HEK293 (cell line): ENCODE results near the gene RAMAC.

ENCODE experiments used
- CTCF ChIA-PET: fragments of 350-600 bp; formaldehyde crosslinking; extraction: SDS; loops from one replicate; lab custom pipeline; 2021; ENCODE audit warnings: antibody characterized with exemption; lab: Yijun Ruan, JAX
- POLR2A ChIA-PET: fragments of 300-600 bp; formaldehyde crosslinking; extraction: SDS; loops from one replicate; lab custom pipeline; 2020; ENCODE audit warnings: antibody characterized with exemption, inconsistent platforms; lab: Yijun Ruan, JAX
- H3K27ac ChIP-seq: fragments of 200-500 bp; sonication (Bioruptor generic); 2 replicates; pipeline ENCODE4 v1.5.1; 2014; ENCODE audit warnings: low read depth, low read length, control low read depth, inconsistent platforms; ENCODE audit errors: extremely low read depth
- H3K36me3 ChIP-seq, 2 experiments: fragments of 200-500 bp in 1 of 2; sonication (Bioruptor generic) in 1 of 2; 1 replicate in 1 of 2; 2 replicates in 1 of 2; pipeline ENCODE4 v1.5.1; 2014 to 2017; ENCODE audit warnings: inconsistent platforms in 2 of 2, low read length in 2 of 2; ENCODE audit not compliant: control insufficient read depth in 2 of 2, insufficient read depth in 1 of 2
- H3K4me1 ChIP-seq: fragments of 200-500 bp; sonication (Bioruptor generic); 2 replicates; pipeline ENCODE4 v1.5.1; 2014; ENCODE audit warnings: mild to moderate bottlenecking, low read length, inconsistent platforms; ENCODE audit not compliant: control insufficient read depth, insufficient read depth
- H3K4me3 ChIP-seq: 2 replicates; pipeline ENCODE4 v1.5.1; 2011; ENCODE audit warnings: low read depth, mild to moderate bottlenecking, control low read depth, low read length, moderate library complexity
- H3K9me3 ChIP-seq: fragments of 200-500 bp; sonication (Bioruptor generic); 2 replicates; pipeline ENCODE4 v1.5.1; 2014; ENCODE audit warnings: low read depth, low read length, inconsistent platforms; ENCODE audit not compliant: control insufficient read depth, insufficient read depth
- EGR2 ChIP-seq: fragments of 450-650 bp; formaldehyde crosslinking; IDR thresholded peaks from 2 replicates; pipeline ENCODE4 v1.5.1; 2016; ENCODE audit warnings: low read depth, missing biosample characterization, missing genetic modification characterization
- PRDM1 ChIP-seq: fragments of 450-650 bp; formaldehyde crosslinking; IDR thresholded peaks from 2 replicates; pipeline ENCODE4; 2016; ENCODE audit warnings: missing biosample characterization, missing genetic modification characterization
- SCRT2 ChIP-seq: fragments of 450-650 bp; formaldehyde crosslinking; IDR thresholded peaks from 2 replicates; pipeline ENCODE4 v1.5.1; 2016; ENCODE audit warnings: missing biosample characterization, missing genetic modification characterization
- SETDB1 ChIP-seq: IDR thresholded peaks from one replicate; pipeline ENCODE4 v1.6.1; 2017; ENCODE audit warnings: mild to moderate bottlenecking, low read length, moderate library complexity, mixed read lengths; ENCODE audit not compliant: insufficient read length
- SP7 ChIP-seq: fragments of 450-650 bp; formaldehyde crosslinking; IDR thresholded peaks from 2 replicates; pipeline ENCODE4 v1.5.1; 2016; ENCODE audit warnings: missing biosample characterization, missing genetic modification characterization
- ZFP3 ChIP-seq: fragments of 450-650 bp; formaldehyde crosslinking; IDR thresholded peaks from 2 replicates; pipeline ENCODE4 v1.5.1; 2016; ENCODE audit warnings: low read depth, missing biosample characterization, missing genetic modification characterization
- ZNF169 ChIP-seq: fragments of 450-650 bp; formaldehyde crosslinking; IDR thresholded peaks from 2 replicates; pipeline ENCODE4 v1.5.1; 2016; ENCODE audit warnings: missing biosample characterization, missing genetic modification characterization
- ZNF391 ChIP-seq: fragments of 450-650 bp; formaldehyde crosslinking; IDR thresholded peaks from 2 replicates; pipeline ENCODE4 v1.5.1; 2016; ENCODE audit warnings: low read depth, missing biosample characterization, missing genetic modification characterization, borderline replicate concordance
- ZNF416 ChIP-seq: fragments of 450-650 bp; formaldehyde crosslinking; IDR thresholded peaks from 2 replicates; pipeline ENCODE4 v1.5.1; 2016; ENCODE audit warnings: missing biosample characterization, missing genetic modification characterization
- ZNF510 ChIP-seq: fragments of 450-650 bp; formaldehyde crosslinking; IDR thresholded peaks from 2 replicates; pipeline ENCODE4 v1.5.1; 2018; ENCODE audit warnings: mild to moderate bottlenecking, missing genetic modification characterization, missing biosample characterization; ENCODE audit not compliant: insufficient replicate concordance
- ZNF561 ChIP-seq: fragments of 450-650 bp; IDR thresholded peaks from 2 replicates; pipeline ENCODE4 v1.5.1; 2018; ENCODE audit warnings: missing biosample characterization, missing genetic modification characterization, borderline replicate concordance
- ZNF707 ChIP-seq: fragments of 450-650 bp; formaldehyde crosslinking; IDR thresholded peaks from 2 replicates; pipeline ENCODE4 v1.5.1; 2016; ENCODE audit warnings: missing biosample characterization, missing genetic modification characterization
- ZNF776 ChIP-seq: fragments of 450-650 bp; formaldehyde crosslinking; IDR thresholded peaks from 2 replicates; pipeline ENCODE4 v1.5.0; 2017; ENCODE audit warnings: missing biosample characterization, missing genetic modification characterization, borderline replicate concordance
- ZNF792 ChIP-seq: fragments of 450-650 bp; formaldehyde crosslinking; IDR thresholded peaks from 2 replicates; pipeline ENCODE4 v1.5.1; 2016; ENCODE audit warnings: missing biosample characterization, missing genetic modification characterization
- ZNF843 ChIP-seq: fragments of 450-650 bp; formaldehyde crosslinking; IDR thresholded peaks from 2 replicates; pipeline ENCODE4 v1.5.1; 2016; ENCODE audit warnings: missing biosample characterization, missing genetic modification characterization
- TF ChIP-seq, protein P1 (sequence below): fragments of 450-650 bp; formaldehyde crosslinking; IDR thresholded peaks from 2 replicates; pipeline ENCODE4; 2016; ENCODE audit warnings: missing biosample characterization, missing genetic modification characterization
- TF ChIP-seq, protein P2 (sequence below): fragments of 450-650 bp; formaldehyde crosslinking; IDR thresholded peaks from 2 replicates; pipeline ENCODE4 v1.5.1; 2016; ENCODE audit warnings: missing biosample characterization, missing genetic modification characterization
- TF ChIP-seq, protein P3 (sequence below): fragments of 450-650 bp; formaldehyde crosslinking; IDR thresholded peaks from 2 replicates; pipeline ENCODE4 v1.5.1; 2016; ENCODE audit warnings: missing biosample characterization, missing genetic modification characterization
- TF ChIP-seq, protein P4 (sequence below): fragments of 450-650 bp; formaldehyde crosslinking; IDR thresholded peaks from 2 replicates; pipeline ENCODE4 v1.5.1; 2016; ENCODE audit warnings: missing biosample characterization, missing genetic modification characterization
- TF ChIP-seq, protein P5 (sequence below): fragments of 450-650 bp; formaldehyde crosslinking; IDR thresholded peaks from 2 replicates; pipeline ENCODE4 v1.5.1; 2016; ENCODE audit warnings: missing biosample characterization, missing genetic modification characterization, borderline replicate concordance

Gene RAMAC

DNA sequence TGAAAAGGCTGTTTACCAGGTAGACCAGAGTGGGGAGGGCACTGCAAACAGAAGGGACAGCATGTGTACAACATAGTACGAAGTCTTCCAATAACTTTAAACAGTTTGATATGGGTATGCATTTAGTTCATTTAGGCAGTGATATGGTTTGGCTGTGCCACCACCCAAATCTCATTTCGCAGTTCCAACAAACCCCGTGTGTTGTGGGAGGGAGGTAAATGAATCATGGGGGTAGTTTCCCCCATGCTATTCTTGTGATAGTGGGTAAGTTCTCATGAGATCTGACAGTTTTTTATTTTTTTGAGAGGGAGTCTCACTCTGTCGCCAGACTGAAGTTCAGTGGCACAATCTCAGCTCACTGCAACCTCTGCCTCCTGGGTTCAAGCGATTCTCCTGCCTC, 7.6 kb upstream of the RAMAC start:
- Histone ChIP-seq H3K4me1 (no peaks in the 10 kb centered on the region), H3K27ac (no peak overlapping the region), H3K4me3 (no peak overlapping the region), H3K36me3 (peaks cover 0 to 4% of the 10 kb centered on the region in 2 experiments; a peak in 2 of 3 replicates), H3K9me3 (no peaks in the 10 kb centered on the region)
- CTCF ChIA-PET, result no interaction called here
- TF ChIP-seq, protein P1, sequence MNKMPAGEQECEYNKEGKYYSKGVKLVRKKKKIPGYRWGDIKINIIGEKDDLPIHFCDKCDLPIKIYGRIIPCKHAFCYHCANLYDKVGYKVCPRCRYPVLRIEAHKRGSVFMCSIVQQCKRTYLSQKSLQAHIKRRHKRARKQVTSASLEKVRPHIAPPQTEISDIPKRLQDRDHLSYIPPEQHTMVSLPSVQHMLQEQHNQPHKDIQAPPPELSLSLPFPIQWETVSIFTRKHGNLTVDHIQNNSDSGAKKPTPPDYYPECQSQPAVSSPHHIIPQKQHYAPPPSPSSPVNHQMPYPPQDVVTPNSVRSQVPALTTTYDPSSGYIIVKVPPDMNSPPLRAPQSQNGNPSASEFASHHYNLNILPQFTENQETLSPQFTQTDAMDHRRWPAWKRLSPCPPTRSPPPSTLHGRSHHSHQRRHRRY (tag by site-specific recombination), result no peak
- no peak for TF ChIP-seq ZNF843 (tag by site-specific recombination)
- no peak for TF ChIP-seq SETDB1
- TF ChIP-seq, protein P2, sequence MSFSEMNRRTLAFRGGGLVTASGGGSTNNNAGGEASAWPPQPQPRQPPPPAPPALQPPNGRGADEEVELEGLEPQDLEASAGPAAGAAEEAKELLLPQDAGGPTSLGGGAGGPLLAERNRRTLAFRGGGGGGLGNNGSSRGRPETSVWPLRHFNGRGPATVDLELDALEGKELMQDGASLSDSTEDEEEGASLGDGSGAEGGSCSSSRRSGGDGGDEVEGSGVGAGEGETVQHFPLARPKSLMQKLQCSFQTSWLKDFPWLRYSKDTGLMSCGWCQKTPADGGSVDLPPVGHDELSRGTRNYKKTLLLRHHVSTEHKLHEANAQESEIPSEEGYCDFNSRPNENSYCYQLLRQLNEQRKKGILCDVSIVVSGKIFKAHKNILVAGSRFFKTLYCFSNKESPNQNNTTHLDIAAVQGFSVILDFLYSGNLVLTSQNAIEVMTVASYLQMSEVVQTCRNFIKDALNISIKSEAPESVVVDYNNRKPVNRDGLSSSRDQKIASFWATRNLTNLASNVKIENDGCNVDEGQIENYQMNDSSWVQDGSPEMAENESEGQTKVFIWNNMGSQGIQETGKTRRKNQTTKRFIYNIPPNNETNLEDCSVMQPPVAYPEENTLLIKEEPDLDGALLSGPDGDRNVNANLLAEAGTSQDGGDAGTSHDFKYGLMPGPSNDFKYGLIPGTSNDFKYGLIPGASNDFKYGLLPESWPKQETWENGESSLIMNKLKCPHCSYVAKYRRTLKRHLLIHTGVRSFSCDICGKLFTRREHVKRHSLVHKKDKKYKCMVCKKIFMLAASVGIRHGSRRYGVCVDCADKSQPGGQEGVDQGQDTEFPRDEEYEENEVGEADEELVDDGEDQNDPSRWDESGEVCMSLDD, result no peak
- POLR2A ChIA-PET, result no interaction called here

DNA sequence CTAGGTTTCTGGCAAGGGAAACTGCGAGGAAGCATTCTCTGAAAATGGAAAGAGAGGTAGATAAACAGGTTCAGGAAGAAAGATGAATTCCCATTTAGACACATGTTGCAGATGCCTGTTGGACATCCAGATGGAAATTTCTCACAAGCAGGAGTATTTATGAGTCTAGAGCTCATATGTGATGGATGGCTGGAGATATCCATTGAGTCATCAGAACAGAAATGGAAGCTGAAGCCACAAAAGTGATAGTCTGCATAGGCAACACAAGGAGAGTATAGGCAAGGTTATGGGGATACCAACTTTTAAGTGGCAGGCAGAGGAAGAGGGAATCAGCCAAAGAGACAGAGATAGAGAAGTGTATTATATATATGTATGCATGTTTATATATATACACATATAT, 6.3 kb upstream of the RAMAC start:
- Histone ChIP-seq H3K36me3 (peaks cover 0 to 4% of the 10 kb centered on the region in 2 experiments; a peak in 2 of 3 replicates), H3K4me3 (no peak overlapping the region), H3K9me3 (no peaks in the 10 kb centered on the region), H3K4me1 (no peaks in the 10 kb centered on the region), H3K27ac (no peak overlapping the region)
- CTCF ChIA-PET, result interaction anchor here (0.8 kb wide), 1 partner anchor 8 kb away, joined by 4 read pairs; no protein-coding TSS in a partner anchor
- POLR2A ChIA-PET, result no interaction called here
- peak; percentile 80 for TF ChIP-seq SCRT2
- TF ChIP-seq PRDM1 (tag by site-specific recombination), result peak; percentile 37
- no peak for TF ChIP-seq SP7 (tag by site-specific recombination)

DNA sequence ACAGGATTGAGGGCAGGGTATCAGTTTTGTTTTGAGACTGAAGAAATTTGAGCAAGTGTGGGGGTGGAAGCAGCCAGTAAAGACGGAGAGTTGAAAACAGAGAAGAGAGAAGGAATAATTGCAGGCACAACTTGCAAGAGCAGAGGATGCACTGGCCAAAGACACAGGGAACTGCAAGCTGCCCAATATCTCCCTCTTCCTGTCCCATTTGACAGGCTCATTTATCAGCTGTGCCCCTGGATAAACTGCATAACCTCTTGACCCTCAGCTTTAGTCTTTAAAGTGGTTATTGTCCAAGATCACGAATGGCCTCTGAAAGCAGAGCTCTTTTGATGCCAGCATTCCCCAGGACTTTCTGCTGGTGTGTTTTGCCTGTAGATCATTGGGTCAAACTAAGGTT, 5.0 kb upstream of the RAMAC start:
- CTCF ChIA-PET, result no interaction called here
- H3K4me3 ChIP-seq, result no peak overlapping the region
- H3K9me3 ChIP-seq, result no peaks in the 10 kb centered on the region
- H3K36me3 ChIP-seq, result peaks cover 0 to 4% of the 10 kb centered on the region in 2 experiments; a peak in 2 of 3 replicates
- POLR2A ChIA-PET, result no interaction called here
- TF ChIP-seq ZNF510, result no peak
- no peak for TF ChIP-seq ZNF561 (tag by site-specific recombination)
- TF ChIP-seq, protein P3, sequence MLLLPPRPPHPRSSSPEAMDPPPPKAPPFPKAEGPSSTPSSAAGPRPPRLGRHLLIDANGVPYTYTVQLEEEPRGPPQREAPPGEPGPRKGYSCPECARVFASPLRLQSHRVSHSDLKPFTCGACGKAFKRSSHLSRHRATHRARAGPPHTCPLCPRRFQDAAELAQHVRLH (tag by site-specific recombination), result no peak
- TF ChIP-seq, protein P4, sequence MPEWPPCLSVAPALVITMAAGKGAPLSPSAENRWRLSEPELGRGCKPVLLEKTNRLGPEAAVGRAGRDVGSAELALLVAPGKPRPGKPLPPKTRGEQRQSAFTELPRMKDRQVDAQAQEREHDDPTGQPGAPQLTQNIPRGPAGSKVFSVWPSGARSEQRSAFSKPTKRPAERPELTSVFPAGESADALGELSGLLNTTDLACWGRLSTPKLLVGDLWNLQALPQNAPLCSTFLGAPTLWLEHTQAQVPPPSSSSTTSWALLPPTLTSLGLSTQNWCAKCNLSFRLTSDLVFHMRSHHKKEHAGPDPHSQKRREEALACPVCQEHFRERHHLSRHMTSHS (tag by site-specific recombination), result no peak
- TF ChIP-seq ZFP3 (tag by site-specific recombination), result no peak
- no peak for TF ChIP-seq ZNF169 (tag by site-specific recombination)
- TF ChIP-seq, protein P5, sequence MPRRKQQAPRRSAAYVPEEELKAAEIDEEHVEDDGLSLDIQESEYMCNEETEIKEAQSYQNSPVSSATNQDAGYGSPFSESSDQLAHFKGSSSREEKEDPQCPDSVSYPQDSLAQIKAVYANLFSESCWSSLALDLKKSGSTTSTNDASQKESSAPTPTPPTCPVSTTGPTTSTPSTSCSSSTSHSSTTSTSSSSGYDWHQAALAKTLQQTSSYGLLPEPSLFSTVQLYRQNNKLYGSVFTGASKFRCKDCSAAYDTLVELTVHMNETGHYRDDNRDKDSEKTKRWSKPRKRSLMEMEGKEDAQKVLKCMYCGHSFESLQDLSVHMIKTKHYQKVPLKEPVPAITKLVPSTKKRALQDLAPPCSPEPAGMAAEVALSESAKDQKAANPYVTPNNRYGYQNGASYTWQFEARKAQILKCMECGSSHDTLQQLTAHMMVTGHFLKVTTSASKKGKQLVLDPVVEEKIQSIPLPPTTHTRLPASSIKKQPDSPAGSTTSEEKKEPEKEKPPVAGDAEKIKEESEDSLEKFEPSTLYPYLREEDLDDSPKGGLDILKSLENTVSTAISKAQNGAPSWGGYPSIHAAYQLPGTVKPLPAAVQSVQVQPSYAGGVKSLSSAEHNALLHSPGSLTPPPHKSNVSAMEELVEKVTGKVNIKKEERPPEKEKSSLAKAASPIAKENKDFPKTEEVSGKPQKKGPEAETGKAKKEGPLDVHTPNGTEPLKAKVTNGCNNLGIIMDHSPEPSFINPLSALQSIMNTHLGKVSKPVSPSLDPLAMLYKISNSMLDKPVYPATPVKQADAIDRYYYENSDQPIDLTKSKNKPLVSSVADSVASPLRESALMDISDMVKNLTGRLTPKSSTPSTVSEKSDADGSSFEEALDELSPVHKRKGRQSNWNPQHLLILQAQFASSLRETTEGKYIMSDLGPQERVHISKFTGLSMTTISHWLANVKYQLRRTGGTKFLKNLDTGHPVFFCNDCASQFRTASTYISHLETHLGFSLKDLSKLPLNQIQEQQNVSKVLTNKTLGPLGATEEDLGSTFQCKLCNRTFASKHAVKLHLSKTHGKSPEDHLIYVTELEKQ (tag by site-specific recombination), result no peak
- TF ChIP-seq ZNF707, result no peak
- TF ChIP-seq ZNF391, result no peak
- TF ChIP-seq ZNF792, result no peak
- TF ChIP-seq EGR2 (tag by site-specific recombination), result no peak
- no peak for TF ChIP-seq ZNF416 (tag by site-specific recombination)
- TF ChIP-seq ZNF776 (tag by site-specific recombination), result no peak
- peaks cover 5% of the 10 kb centered on the region; the same call in 1 of the 2 replicates for H3K4me1 ChIP-seq
- H3K27ac ChIP-seq, result no peak overlapping the region
